H9 (cell line): ENCODE results near the gene P3H2. TPM values are rescaled to one million over a fixed set of nuclear protein-coding genes. Genes with fewer than 3 reads are reported as not detected.

Experiments
- DNase-seq: peaks from one replicate; pipeline ENCODE4 v3.0.0-alpha.2; 2017
- H2AFZ ChIP-seq: one replicate; pipeline ENCODE4 v1.6.1; 2013; ENCODE audit warnings: mild to moderate bottlenecking, low read length, control low read depth, moderate library complexity
- H2AK5ac ChIP-seq: 2 replicates; pipeline ENCODE4 v1.6.1; 2013; ENCODE audit warnings: low read length, control low read depth, mixed read lengths; ENCODE audit not compliant: insufficient read length
- H2BK120ac ChIP-seq: one replicate; pipeline ENCODE4 v1.6.1; 2013; ENCODE audit warnings: low read depth, mild to moderate bottlenecking, low read length, control low read depth, inconsistent platforms; ENCODE audit not compliant: poor library complexity, severe bottlenecking
- H2BK12ac ChIP-seq: 2 replicates; pipeline ENCODE4 v1.6.1; 2013; ENCODE audit warnings: low read length, control low read depth, mixed read lengths, low read depth; ENCODE audit not compliant: insufficient read length
- H2BK15ac ChIP-seq: 2 replicates; pipeline ENCODE4 v1.6.1; 2013; ENCODE audit warnings: low read depth, low read length, control low read depth
- H2BK20ac ChIP-seq: one replicate; pipeline ENCODE4 v1.6.1; 2013; ENCODE audit warnings: low read depth, mild to moderate bottlenecking, low read length, control low read depth, inconsistent platforms; ENCODE audit not compliant: poor library complexity, severe bottlenecking
- H2BK5ac ChIP-seq: 2 replicates; pipeline ENCODE4 v1.6.1; 2013; ENCODE audit warnings: low read length, control low read depth, mixed read lengths; ENCODE audit not compliant: insufficient read length
- H3K14ac ChIP-seq: 2 replicates; pipeline ENCODE4 v1.6.1; 2013; ENCODE audit warnings: low read length, control low read depth; ENCODE audit not compliant: insufficient read depth
- H3K18ac ChIP-seq: 2 replicates; pipeline ENCODE4 v1.6.1; 2013; ENCODE audit warnings: low read depth, mild to moderate bottlenecking, mixed read lengths, low read length, control low read depth; ENCODE audit not compliant: insufficient read length
- H3K23ac ChIP-seq: 2 replicates; pipeline ENCODE4 v1.6.1; 2013; ENCODE audit warnings: low read length, control low read depth, mixed read lengths, low read depth; ENCODE audit not compliant: insufficient read length
- H3K23me2 ChIP-seq: 2 replicates; pipeline ENCODE4 v1.6.1; 2013; ENCODE audit warnings: low read depth, mild to moderate bottlenecking, mixed read lengths, low read length, control low read depth; ENCODE audit not compliant: insufficient read length, poor library complexity, severe bottlenecking
- H3K27ac ChIP-seq: 2 replicates; pipeline ENCODE4 v1.5.1; 2013; ENCODE audit warnings: low read length, control low read depth, mixed read lengths, low read depth; ENCODE audit not compliant: insufficient read length
- H3K27me3 ChIP-seq: 2 replicates; pipeline ENCODE4 v1.6.1; 2013; ENCODE audit warnings: low read length, control low read depth, inconsistent platforms; ENCODE audit not compliant: insufficient read depth
- H3K4ac ChIP-seq: 2 replicates; pipeline ENCODE4 v1.6.1; 2013; ENCODE audit warnings: low read depth, mild to moderate bottlenecking, control low read depth, inconsistent platforms, low read length, moderate library complexity
- H3K4me1 ChIP-seq: 2 replicates; pipeline ENCODE4 v1.6.1; 2013; ENCODE audit warnings: low read length, control low read depth, inconsistent platforms; ENCODE audit not compliant: insufficient read depth
- H3K4me2 ChIP-seq: 2 replicates; pipeline ENCODE4 v1.6.1; 2013; ENCODE audit warnings: low read length, control low read depth, mixed read lengths; ENCODE audit not compliant: insufficient read length, insufficient read depth
- H3K56ac ChIP-seq: 2 replicates; pipeline ENCODE4 v1.6.1; 2013; ENCODE audit warnings: low read depth, mild to moderate bottlenecking, mixed read lengths, low read length, control low read depth; ENCODE audit not compliant: insufficient read length
- H3K79me1 ChIP-seq: 2 replicates; pipeline ENCODE4 v1.6.1; 2013; ENCODE audit warnings: low read depth, mild to moderate bottlenecking, moderate library complexity, low read length, control low read depth, inconsistent platforms; ENCODE audit not compliant: insufficient read depth, poor library complexity, severe bottlenecking
- H3K79me2 ChIP-seq: 2 replicates; pipeline ENCODE4 v1.6.1; 2013; ENCODE audit warnings: low read length, control low read depth, inconsistent platforms; ENCODE audit not compliant: insufficient read depth
- H3K9ac ChIP-seq: 2 replicates; pipeline ENCODE4 v1.6.1; 2013; ENCODE audit warnings: low read length, control low read depth, mixed read lengths; ENCODE audit not compliant: insufficient read length; ENCODE audit errors: extremely low read depth
- H3K9me3 ChIP-seq: one replicate; pipeline ENCODE4 v1.6.1; 2013; ENCODE audit warnings: low read depth, low read length, inconsistent platforms; ENCODE audit not compliant: control insufficient read depth
- H3T11ph ChIP-seq: one replicate; pipeline ENCODE4 v1.6.1; 2013; ENCODE audit warnings: mild to moderate bottlenecking, low read length, control low read depth, inconsistent platforms
- H4K20me1 ChIP-seq: one replicate; pipeline ENCODE4 v1.6.1; 2013; ENCODE audit not compliant: control insufficient read depth, insufficient read length, insufficient read depth
- H4K5ac ChIP-seq: 2 replicates; pipeline ENCODE4 v1.6.1; 2013; ENCODE audit warnings: low read depth, mild to moderate bottlenecking, mixed read lengths, low read length, control low read depth; ENCODE audit not compliant: insufficient read length
- H4K8ac ChIP-seq: replicated peaks from 2 replicates; pipeline ENCODE4 v1.6.1; 2013; ENCODE audit warnings: low read length, control low read depth, mixed read lengths, low read depth; ENCODE audit not compliant: insufficient read length
- H4K91ac ChIP-seq: 2 replicates; pipeline ENCODE4 v1.6.1; 2013; ENCODE audit warnings: low read depth, mild to moderate bottlenecking, moderate library complexity, mixed read lengths, low read length, control low read depth; ENCODE audit not compliant: insufficient read length
- H3K27ac Mint-ChIP-seq, 3 experiments: 2 replicates in 2 of 3; 3 replicates in 1 of 3; pipeline ENCODE4 v1.8.0; 2020 to 2021; ENCODE audit warnings: mixed read lengths in 3 of 3, mild to moderate bottlenecking in 1 of 3, moderate library complexity in 1 of 3
- H3K27me3 Mint-ChIP-seq: 2 replicates; pipeline ENCODE4 v1.8.0; 2021; ENCODE audit warnings: low read depth, mild to moderate bottlenecking, moderate library complexity, mixed read lengths
- H3K36me3 Mint-ChIP-seq, 3 experiments: 2 replicates in 2 of 3; 3 replicates in 1 of 3; pipeline ENCODE4 v1.8.0; 2020 to 2021; ENCODE audit warnings: low read depth in 3 of 3, mixed read lengths in 3 of 3; ENCODE audit not compliant: insufficient read depth in 1 of 3
- H3K4me1 Mint-ChIP-seq, 2 experiments: 2 replicates each; pipeline ENCODE4 v1.8.0; 2020; ENCODE audit warnings: mixed read lengths in 2 of 2
- H3K4me3 Mint-ChIP-seq, 2 experiments: 2 replicates in 1 of 2; 3 replicates in 1 of 2; pipeline ENCODE4 v1.8.0; 2020 to 2021; ENCODE audit warnings: mild to moderate bottlenecking in 2 of 2, mixed read lengths in 2 of 2, moderate library complexity in 1 of 2
- H3K9me3 Mint-ChIP-seq, 2 experiments: 2 replicates in 1 of 2; 3 replicates in 1 of 2; pipeline ENCODE4 v1.8.0; 2020; ENCODE audit warnings: mild to moderate bottlenecking in 2 of 2, mixed read lengths in 2 of 2, moderate library complexity in 1 of 2
- WGBS: extraction: QIAGEN DNeasy Blood & Tissue Kit; methylation state at CpG from one replicate; pipeline ENCODE4 v1.1.7; 2013; ENCODE audit warnings: missing lambda C conversion rate, low lambda C conversion rate, mixed read lengths; ENCODE audit not compliant: insufficient read length; ENCODE audit errors: extremely low coverage; 5-methylcytosine and 5-hydroxymethylcytosine counted together
- total RNA-seq: library from RNA; stranded (reverse); gene quantifications from 2 replicates; pipeline ENCODE4 v1.2.1, GENCODE V29; 2021
- TF ChIP-seq, protein P1 (sequence below): fragments of 200-600 bp; sonication (generic); conservative IDR thresholded peaks from 3 replicates; pipeline ENCODE4 v1.8.0; 2021; ENCODE audit warnings: antibody characterized with exemption, mild to moderate bottlenecking

P3H2 gene
- total RNA-seq, 1 experiment from 2014 or later: 41.5 TPM

DNA sequence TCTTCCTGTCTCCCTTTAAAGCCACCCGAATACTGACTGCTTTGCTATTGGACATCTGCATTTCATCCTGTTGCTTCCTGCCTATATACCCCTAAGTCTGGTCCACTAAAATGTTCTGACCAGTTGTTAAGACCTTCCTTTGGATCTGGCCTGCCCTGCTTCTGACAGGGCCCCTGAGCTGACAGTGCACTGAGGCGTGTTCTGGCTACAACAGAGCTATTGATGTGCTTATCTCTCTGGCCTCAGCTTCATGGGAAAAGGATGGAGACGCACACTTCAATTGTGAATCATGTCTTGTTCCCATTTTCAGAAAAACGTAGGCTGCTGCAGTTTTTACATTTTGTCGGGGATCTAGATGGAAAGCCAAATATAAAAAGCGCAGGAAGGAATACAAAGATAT, 7.1 kb upstream of the P3H2 start:
- no peaks in the 10 kb centered on the region for H3K23me2 ChIP-seq
- Mint-ChIP-seq H3K4me3 (no peak overlapping the region), H3K36me3 (no peaks in the 10 kb centered on the region), H3K9me3 (no peaks in the 10 kb centered on the region), H3K27ac (no peak overlapping the region), H3K4me1 (peaks cover 14 to 26% of the 10 kb centered on the region in 2 experiments), H3K27me3 (no peaks in the 10 kb centered on the region; the same call in 1 of the 2 replicates)
- H2BK12ac ChIP-seq: no peak overlapping the region
- H3K4ac ChIP-seq: no peak overlapping the region
- H3K79me2 ChIP-seq: no peaks in the 10 kb centered on the region
- no peaks in the 10 kb centered on the region for H3K79me1 ChIP-seq
- no peaks in the 10 kb centered on the region for H3K9me3 ChIP-seq
- H4K91ac ChIP-seq: no peak overlapping the region
- H3K56ac ChIP-seq: no peak overlapping the region
- H2BK20ac ChIP-seq: no peak overlapping the region
- H4K20me1 ChIP-seq: no peaks in the 10 kb centered on the region
- H3K27me3 ChIP-seq: no peaks in the 10 kb centered on the region
- H3K27ac ChIP-seq: no peak overlapping the region
- no peak overlapping the region for H3K23ac ChIP-seq
- no peak overlapping the region for H3K18ac ChIP-seq
- no peak overlapping the region for H3K9ac ChIP-seq
- no peak overlapping the region for H2AK5ac ChIP-seq
- H2BK120ac ChIP-seq: no peak overlapping the region
- no peak for DNase-seq
- no peak overlapping the region for H3T11ph ChIP-seq
- H4K5ac ChIP-seq: no peak overlapping the region
- no peaks in the 10 kb centered on the region for H3K4me1 ChIP-seq
- no peak overlapping the region for H2AFZ ChIP-seq
- WGBS: no CpG with 5 or more reads among the region's 6 CpGs
- no peak overlapping the region for H3K14ac ChIP-seq
- TF ChIP-seq, protein P1, sequence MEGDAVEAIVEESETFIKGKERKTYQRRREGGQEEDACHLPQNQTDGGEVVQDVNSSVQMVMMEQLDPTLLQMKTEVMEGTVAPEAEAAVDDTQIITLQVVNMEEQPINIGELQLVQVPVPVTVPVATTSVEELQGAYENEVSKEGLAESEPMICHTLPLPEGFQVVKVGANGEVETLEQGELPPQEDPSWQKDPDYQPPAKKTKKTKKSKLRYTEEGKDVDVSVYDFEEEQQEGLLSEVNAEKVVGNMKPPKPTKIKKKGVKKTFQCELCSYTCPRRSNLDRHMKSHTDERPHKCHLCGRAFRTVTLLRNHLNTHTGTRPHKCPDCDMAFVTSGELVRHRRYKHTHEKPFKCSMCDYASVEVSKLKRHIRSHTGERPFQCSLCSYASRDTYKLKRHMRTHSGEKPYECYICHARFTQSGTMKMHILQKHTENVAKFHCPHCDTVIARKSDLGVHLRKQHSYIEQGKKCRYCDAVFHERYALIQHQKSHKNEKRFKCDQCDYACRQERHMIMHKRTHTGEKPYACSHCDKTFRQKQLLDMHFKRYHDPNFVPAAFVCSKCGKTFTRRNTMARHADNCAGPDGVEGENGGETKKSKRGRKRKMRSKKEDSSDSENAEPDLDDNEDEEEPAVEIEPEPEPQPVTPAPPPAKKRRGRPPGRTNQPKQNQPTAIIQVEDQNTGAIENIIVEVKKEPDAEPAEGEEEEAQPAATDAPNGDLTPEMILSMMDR: no peak
- H3K4me2 ChIP-seq: no peak overlapping the region
- H2BK5ac ChIP-seq: no peak overlapping the region
- H4K8ac ChIP-seq: no peak overlapping the region
- no peak overlapping the region for H2BK15ac ChIP-seq
